Duodenal mucosa (tissue), 2 donors: ENCODE data around the gene IL3.

Source experiments
- H3K27ac ChIP-seq: one replicate; pipeline ENCODE4 v1.7.0; 2013; ENCODE audit warnings: low read depth, low read length
- H3K27me3 ChIP-seq, 2 donors: one replicate each; pipeline ENCODE4 v1.7.0; 2013; ENCODE audit warnings: low read length in 2 of 2, control low read depth in 1 of 2; ENCODE audit not compliant: insufficient read depth in 2 of 2, control insufficient read depth in 1 of 2
- H3K36me3 ChIP-seq, 2 donors: one replicate each; pipeline ENCODE4 v1.7.0; 2013; ENCODE audit warnings: low read length in 2 of 2, control low read depth in 1 of 2; ENCODE audit not compliant: insufficient read depth in 2 of 2, control insufficient read depth in 1 of 2
- H3K4me1 ChIP-seq, 2 donors: one replicate each; pipeline ENCODE4 v1.7.0; 2013; ENCODE audit warnings: low read length in 2 of 2, control low read depth in 1 of 2; ENCODE audit not compliant: insufficient read depth in 2 of 2, control insufficient read depth in 1 of 2
- H3K4me3 ChIP-seq, 2 donors: one replicate each; pipeline ENCODE4 v1.7.0; 2013; ENCODE audit warnings: low read length in 2 of 2, low read depth in 1 of 2
- H3K9ac ChIP-seq, 2 donors: one replicate each; pipeline ENCODE4 v1.7.0; 2013; ENCODE audit warnings: low read length in 2 of 2, low read depth in 1 of 2
- H3K9me3 ChIP-seq, 2 donors: one replicate each; pipeline ENCODE4 v1.7.0; 2013; ENCODE audit warnings: low read length in 2 of 2, control low read depth in 1 of 2; ENCODE audit not compliant: control insufficient read depth in 1 of 2

The IL3 gene

GRCh38 chr5:132064738-132065331 is 4.4 kb downstream of the IL3 start:
- Histone ChIP-seq H3K36me3 (no peaks in the 10 kb centered on the region), H3K4me1 (peaks cover 0 to 4% of the 10 kb centered on the region in 2 donors), H3K9ac (no peak overlapping the region), H3K27me3 (no peaks in the 10 kb centered on the region), H3K27ac (no peak overlapping the region), H3K9me3 (no peaks in the 10 kb centered on the region), H3K4me3 (no peak overlapping the region)

GRCh38 chr5:132065351-132065937 is 5.0 kb downstream of the IL3 start:
- peaks cover 0 to 4% of the 10 kb centered on the region in 2 donors for H3K4me1 ChIP-seq
- H3K27ac ChIP-seq, result no peak overlapping the region
- no peaks in the 10 kb centered on the region for H3K36me3 ChIP-seq
- H3K4me3 ChIP-seq, result no peak overlapping the region
- H3K9ac ChIP-seq, result no peak overlapping the region
- no peaks in the 10 kb centered on the region for H3K9me3 ChIP-seq
- H3K27me3 ChIP-seq, result no peaks in the 10 kb centered on the region

- H3K36me3 ChIP-seq, result no peaks in the 10 kb centered on the region
- H3K27me3 ChIP-seq, result no peaks in the 10 kb centered on the region
- H3K27ac ChIP-seq, result no peak overlapping the region
- no peak overlapping the region for H3K4me3 ChIP-seq
- peaks cover 0 to 4% of the 10 kb centered on the region in 2 donors for H3K4me1 ChIP-seq
- H3K9me3 ChIP-seq, result no peaks in the 10 kb centered on the region
- no peak overlapping the region for H3K9ac ChIP-seq
Observed at GRCh38 chr5:132065951-132066701, 5.7 kb downstream of the IL3 start.

- H3K27me3 ChIP-seq, result no peaks in the 10 kb centered on the region
- peaks cover 0 to 4% of the 10 kb centered on the region in 2 donors for H3K4me1 ChIP-seq
- H3K36me3 ChIP-seq, result no peaks in the 10 kb centered on the region
Observed at GRCh38 chr5:132066871-132067270, 6.4 kb downstream of the IL3 start.

GRCh38 chr5:132067451-132067850 is 7.0 kb downstream of the IL3 start:
- H3K27me3 ChIP-seq, result no peaks in the 10 kb centered on the region
- no peak overlapping the region for H3K4me3 ChIP-seq
- H3K9me3 ChIP-seq, result no peaks in the 10 kb centered on the region
- H3K27ac ChIP-seq, result no peak overlapping the region
- H3K4me1 ChIP-seq, result peaks cover 0 to 4% of the 10 kb centered on the region in 2 donors
- H3K9ac ChIP-seq, result no peak overlapping the region
- no peaks in the 10 kb centered on the region for H3K36me3 ChIP-seq

More at GRCh38 chr5:132066871-132067270, 6.4 kb downstream of the IL3 start:
- H3K4me3 ChIP-seq, result no peak overlapping the region
- no peak overlapping the region for H3K27ac ChIP-seq
- H3K9ac ChIP-seq, result no peak overlapping the region
- no peaks in the 10 kb centered on the region for H3K9me3 ChIP-seq

GRCh38 chr5:132067941-132068808 is 7.7 kb downstream of the IL3 start:
- peaks cover 2 to 5% of the 10 kb centered on the region in 2 donors for H3K4me1 ChIP-seq
- no peak overlapping the region for H3K27ac ChIP-seq
- H3K4me3 ChIP-seq, result no peak overlapping the region
- no peaks in the 10 kb centered on the region for H3K27me3 ChIP-seq
- no peaks in the 10 kb centered on the region for H3K9me3 ChIP-seq
- H3K36me3 ChIP-seq, result no peaks in the 10 kb centered on the region
- no peak overlapping the region for H3K9ac ChIP-seq

GRCh38 chr5:132069561-132069960 is 9.1 kb downstream of the IL3 start:
- H3K36me3 ChIP-seq, result no peaks in the 10 kb centered on the region

GRCh38 chr5:132069994-132070393 is 9.5 kb downstream of the IL3 start:
- H3K4me1 ChIP-seq, result peaks cover 14 to 17% of the 10 kb centered on the region in 2 donors

More at GRCh38 chr5:132069561-132069960, 9.1 kb downstream of the IL3 start:
- Histone ChIP-seq H3K9me3 (no peaks in the 10 kb centered on the region), H3K27me3 (no peaks in the 10 kb centered on the region), H3K4me3 (no peak overlapping the region), H3K27ac (no peak overlapping the region), H3K4me1 (peaks cover 14% of the 10 kb centered on the region in 2 donors), H3K9ac (no peak overlapping the region)

GRCh38 chr5:132070460-132071337 is 10.2 kb downstream of the IL3 start:
- H3K36me3 ChIP-seq, result no peaks in the 10 kb centered on the region
- H3K27ac ChIP-seq, result no peak overlapping the region
- H3K9ac ChIP-seq, result no peak overlapping the region

More at GRCh38 chr5:132069994-132070393, 9.5 kb downstream of the IL3 start:
- Histone ChIP-seq H3K9ac (no peak overlapping the region), H3K27ac (no peak overlapping the region), H3K27me3 (no peaks in the 10 kb centered on the region), H3K4me3 (no peak overlapping the region), H3K36me3 (no peaks in the 10 kb centered on the region), H3K9me3 (no peaks in the 10 kb centered on the region)

More at GRCh38 chr5:132070460-132071337, 10.2 kb downstream of the IL3 start:
- peaks cover 14 to 21% of the 10 kb centered on the region in 2 donors for H3K4me1 ChIP-seq
- H3K27me3 ChIP-seq, result no peaks in the 10 kb centered on the region
- no peaks in the 10 kb centered on the region for H3K9me3 ChIP-seq
- H3K4me3 ChIP-seq, result no peak overlapping the region
